Tongue (tissue), 2 donors: ENCODE results near the gene ZNF76. TPM values are rescaled to one million over a fixed set of nuclear protein-coding genes. Genes with fewer than 3 reads are reported as not detected.
"Not testable (repeated sequence)": the region's sequence is repeated elsewhere in the genome, so short reads cannot be mapped to it uniquely, and the experiment has no call there.

ENCODE experiments used
- DNase-seq: peaks from one replicate; pipeline ENCODE4 v3.0.0-alpha.2; 2015
- total RNA-seq: library from RNA; depleted of rRNA; stranded (reverse); fragments of >200 nt; gene quantifications from one replicate; pipeline ENCODE4 v1.2.3, GENCODE V29; 2014

ZNF76 gene
- total RNA-seq, 1 donor from 2014 or later = 19.6 TPM

DNA sequence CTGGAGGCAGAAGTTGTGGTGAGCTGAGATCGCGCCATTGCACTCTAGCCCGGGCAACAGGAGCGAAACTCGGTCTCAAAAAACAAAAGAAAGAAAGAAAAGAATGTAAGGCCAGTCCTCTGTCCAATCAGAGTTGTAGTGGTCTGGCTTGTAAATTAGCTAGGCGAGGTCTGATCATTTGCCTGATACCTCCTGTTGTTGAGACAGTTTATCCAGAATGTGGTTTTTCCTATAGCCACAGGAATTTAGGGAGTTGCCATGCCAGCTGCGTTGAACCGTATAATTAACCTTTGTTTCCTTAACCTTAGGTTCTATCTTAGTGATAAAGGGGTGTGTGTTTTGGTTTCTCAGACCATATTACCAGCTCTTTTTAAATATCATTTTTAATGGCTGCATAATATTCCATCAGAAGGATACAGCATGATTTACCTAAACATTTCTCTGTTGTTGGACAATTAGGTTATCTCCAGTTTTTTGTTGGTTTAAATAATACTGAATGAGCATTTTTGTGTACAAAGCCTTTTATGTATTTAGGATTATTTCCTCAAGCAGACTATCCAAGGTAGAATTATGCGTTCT, 71.1 kb downstream of the ZNF76 start:
- no peak for DNase-seq

DNA sequence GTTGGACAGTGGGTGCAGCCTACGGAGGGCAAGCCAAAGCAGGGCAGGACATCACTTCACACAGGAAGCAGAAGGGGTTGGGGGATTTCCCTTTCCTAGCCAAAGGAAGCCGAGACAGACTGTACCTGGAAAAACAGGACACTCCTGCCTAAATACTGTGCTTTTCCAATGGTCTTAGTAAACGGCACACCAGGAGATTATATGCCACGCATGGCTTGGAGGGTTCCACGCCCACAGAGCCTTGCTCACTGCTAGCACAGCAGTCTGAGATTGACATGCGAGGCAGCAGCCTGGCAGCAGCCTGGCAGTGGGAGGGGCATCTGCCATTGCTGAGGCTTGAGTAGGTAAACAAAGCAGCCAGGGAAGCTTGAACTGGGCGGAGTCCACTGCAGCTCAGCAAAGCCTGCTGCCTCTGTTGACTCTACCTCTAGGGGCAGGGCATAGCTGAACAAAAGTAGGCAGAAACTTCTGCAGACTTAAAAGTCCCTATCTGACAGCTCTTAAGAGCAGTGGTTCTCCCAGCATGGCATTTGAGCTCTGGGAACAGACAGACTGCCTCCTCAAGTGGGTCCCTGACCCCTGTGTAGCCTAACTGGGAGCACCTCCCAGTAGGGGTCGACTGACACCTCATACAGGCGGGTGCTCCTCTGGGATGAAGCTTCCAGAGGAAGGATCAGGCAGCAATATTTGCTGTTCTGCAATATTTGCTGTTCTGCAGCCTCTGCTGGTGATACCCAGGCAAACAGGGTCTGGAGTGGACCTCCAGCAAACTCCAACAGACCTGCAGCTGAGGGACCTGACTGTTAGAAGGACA, 72.7 kb downstream of the ZNF76 start:
- not testable (repeated sequence) for DNase-seq

DNA sequence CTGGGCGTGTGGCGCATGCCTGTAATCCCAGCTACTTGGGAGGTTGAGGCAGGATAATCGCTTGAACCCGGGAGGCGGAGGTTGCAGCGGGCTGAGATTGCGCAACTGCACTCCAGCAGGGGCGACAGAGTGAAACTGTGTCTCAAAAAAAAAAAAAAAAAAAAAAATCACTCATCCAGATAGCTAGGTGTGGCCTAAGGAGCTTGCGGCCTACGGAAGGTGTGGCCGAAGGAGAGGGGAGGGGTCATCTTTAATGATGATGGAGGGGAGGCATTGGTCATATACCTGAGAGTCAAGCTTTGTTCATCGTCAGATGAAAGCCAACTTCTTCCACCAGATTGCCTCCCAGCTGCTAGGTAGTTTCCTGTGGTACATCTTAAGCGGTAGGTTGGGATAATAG, 82.0 kb downstream of the ZNF76 start:
- no peak for DNase-seq

DNA sequence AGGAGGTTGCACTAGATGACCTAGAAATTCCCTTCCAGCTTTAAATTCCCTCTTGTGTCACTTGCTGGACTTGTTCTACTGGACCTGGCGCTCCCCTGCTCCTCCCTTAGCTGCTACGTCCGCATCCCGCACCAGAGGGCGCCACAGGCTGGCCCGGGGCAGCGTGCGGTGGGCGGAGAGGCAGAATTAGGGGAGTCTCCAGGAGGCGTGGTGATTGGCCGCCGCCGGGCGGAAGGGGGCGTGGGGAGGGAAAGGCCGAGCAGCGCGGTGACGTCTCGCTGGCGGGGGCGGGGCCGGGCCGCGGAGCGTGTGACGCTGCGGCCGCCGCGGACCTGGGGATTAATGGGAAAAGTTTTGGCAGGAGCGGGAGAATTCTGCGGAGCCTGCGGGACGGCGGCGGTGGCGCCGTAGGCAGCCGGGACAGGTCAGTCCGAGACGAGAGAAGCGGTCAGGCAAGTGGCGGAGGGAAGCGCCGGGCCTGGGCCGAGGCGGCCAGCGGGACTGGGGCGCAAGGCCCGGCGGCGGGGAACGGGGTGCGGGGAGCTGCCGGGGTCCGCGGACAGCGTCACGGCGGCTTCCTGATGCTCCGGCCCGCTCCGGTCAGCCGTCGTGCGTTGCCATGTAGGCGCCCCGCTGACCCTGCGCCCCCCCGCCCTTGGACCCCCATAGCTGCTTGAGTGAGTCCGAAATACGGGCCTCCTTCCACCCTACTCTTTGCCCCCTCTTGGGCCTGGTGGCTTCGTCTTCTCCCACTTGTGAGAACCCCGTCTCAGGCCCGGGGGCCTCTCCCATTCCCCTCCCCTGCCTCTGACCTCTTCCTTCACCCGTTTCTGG, 82.9 kb downstream of the ZNF76 start, which contains the start of gene PPARD:
TSS of gene PPARD (plus strand) at position 301 of the 834 bp plus-strand sequence. CDS start 68,530 bp downstream, outside the sequence.
- peak; percentile 99 for DNase-seq

GRCh38 chr6:35343092-35343834, 83.7 kb downstream of the ZNF76 start:
- DNase-seq = peak; percentile 21

GRCh38 chr6:35343835-35344550, 84.5 kb downstream of the ZNF76 start:
- DNase-seq = no peak

Other genes starting within 250 kb of the ZNF76 start
- gene TCP11, start 118.4 kb upstream of the ZNF76 start, total RNA-seq = not detected
- gene SCUBE3, start 45.8 kb upstream of the ZNF76 start, total RNA-seq = 1.3 TPM
- gene DEF6, start 38.1 kb downstream of the ZNF76 start, total RNA-seq = 11.6 TPM
- gene PPARD, start 82.8 kb downstream of the ZNF76 start, total RNA-seq = 10.6 TPM
- 14.7 TPM for gene FANCE, start 192.6 kb downstream of the ZNF76 start, total RNA-seq
- gene RPL10A, start 208.7 kb downstream of the ZNF76 start, total RNA-seq = 1,709 TPM
- 19.4 TPM for gene TEAD3, start 237.3 kb downstream of the ZNF76 start, total RNA-seq